GM23338 (cell line): Measurements from ENCODE around the gene PAM. TPM values are rescaled to one million over a fixed set of nuclear protein-coding genes. Genes with fewer than 3 reads are reported as not detected.

Experiments used
- ATAC-seq: fragments of 200-7000 bp; cut with Tn5 transposase; 3 replicates; pipeline ENCODE4 v1.9.1; 2020
- DNase-seq: peaks from one replicate; pipeline ENCODE4 v3.0.0-alpha.2; 2015; ENCODE audit warnings: low spot score
- H2AFZ ChIP-seq: fragments of 200-600 bp; sonication (generic); 2 replicates; pipeline ENCODE4 v1.8.0; 2016; ENCODE audit warnings: antibody characterized with exemption, mild to moderate bottlenecking, moderate library complexity
- H3F3A ChIP-seq: fragments of 200-600 bp; sonication (generic); replicated peaks from 2 replicates; pipeline ENCODE4 v1.8.0; 2017; ENCODE audit warnings: antibody characterized with exemption, mixed run types, low read depth
- H3K27ac ChIP-seq: fragments of 200-600 bp; sonication (generic); 2 replicates; pipeline ENCODE4 v1.6.1; 2016; ENCODE audit warnings: low read depth
- H3K27me3 ChIP-seq: fragments of 200-600 bp; sonication (generic); 2 replicates; pipeline ENCODE4 v1.8.0; 2016; ENCODE audit warnings: mild to moderate bottlenecking, mixed run types, moderate library complexity; ENCODE audit not compliant: insufficient read depth
- H3K36me3 ChIP-seq: fragments of 200-600 bp; sonication (generic); 2 replicates; pipeline ENCODE4 v1.8.0; 2016; ENCODE audit warnings: mild to moderate bottlenecking; ENCODE audit not compliant: insufficient read depth
- H3K4me1 ChIP-seq: fragments of 200-600 bp; sonication (generic); 2 replicates; pipeline ENCODE4 v1.8.0; 2016; ENCODE audit warnings: mild to moderate bottlenecking, moderate library complexity; ENCODE audit not compliant: insufficient read depth
- H3K4me2 ChIP-seq: fragments of 200-600 bp; sonication (generic); 2 replicates; pipeline ENCODE4 v1.7.1; 2017; ENCODE audit warnings: mixed run types
- H3K4me3 ChIP-seq: fragments of 200-600 bp; sonication (generic); 2 replicates; pipeline ENCODE4 v1.6.1; 2016; ENCODE audit warnings: mixed run types
- H3K79me2 ChIP-seq: fragments of 200-600 bp; sonication (generic); replicated peaks from 2 replicates; pipeline ENCODE4 v1.8.0; 2017; ENCODE audit warnings: mild to moderate bottlenecking; ENCODE audit not compliant: insufficient read depth
- H3K9me2 ChIP-seq: fragments of 200-600 bp; sonication (generic); 2 replicates; pipeline ENCODE4 v1.8.0; 2017; ENCODE audit not compliant: insufficient read depth
- H4K20me1 ChIP-seq: fragments of 200-600 bp; sonication (generic); replicated peaks from 2 replicates; pipeline ENCODE4 v1.8.0; 2017; ENCODE audit warnings: mild to moderate bottlenecking; ENCODE audit not compliant: insufficient read depth
- H3K27ac Mint-ChIP-seq: 2 replicates; pipeline ENCODE4 v1.8.0; 2020; ENCODE audit warnings: inconsistent platforms, mild to moderate bottlenecking, moderate library complexity, mixed read lengths
- H3K27me3 Mint-ChIP-seq: 3 replicates; pipeline ENCODE4 v1.8.0; 2022; ENCODE audit warnings: low read depth, mild to moderate bottlenecking, moderate library complexity, mixed read lengths, inconsistent platforms; ENCODE audit not compliant: insufficient read depth, poor library complexity
- H3K36me3 Mint-ChIP-seq: 3 replicates; pipeline ENCODE4 v1.8.0; 2021; ENCODE audit warnings: low read depth, mild to moderate bottlenecking, inconsistent platforms, moderate library complexity, mixed read lengths
- H3K4me1 Mint-ChIP-seq: 3 replicates; pipeline ENCODE4 v1.8.0; 2020; ENCODE audit warnings: mild to moderate bottlenecking, inconsistent platforms, mixed read lengths
- H3K4me3 Mint-ChIP-seq: 3 replicates; pipeline ENCODE4 v1.8.0; 2021; ENCODE audit warnings: moderate library complexity, mild to moderate bottlenecking, inconsistent platforms, mixed read lengths
- H3K9me3 Mint-ChIP-seq: 3 replicates; pipeline ENCODE4 v1.8.0; 2020; ENCODE audit warnings: moderate library complexity, mild to moderate bottlenecking, inconsistent platforms, mixed read lengths
- ETS1 ChIP-seq: IDR thresholded peaks from 2 replicates; pipeline ENCODE4 v1.6.1; 2016; ENCODE audit warnings: antibody characterized with exemption
- EZH2 ChIP-seq: fragments of 200-600 bp; sonication (generic); IDR thresholded peaks from one replicate; pipeline ENCODE4 v1.8.0; 2017; ENCODE audit warnings: antibody characterized with exemption, mild to moderate bottlenecking, low read depth; ENCODE audit not compliant: unreplicated experiment
- EZH2phosphoT487 ChIP-seq: fragments of 200-600 bp; sonication (generic); IDR thresholded peaks from one replicate; pipeline ENCODE4 v1.8.1; 2018; ENCODE audit warnings: antibody characterized with exemption; ENCODE audit not compliant: unreplicated experiment
- NANOG ChIP-seq: IDR thresholded peaks from 2 replicates; pipeline ENCODE4 v1.6.1; 2016; ENCODE audit warnings: antibody characterized with exemption, borderline replicate concordance
- REST ChIP-seq: IDR thresholded peaks from one replicate; pipeline ENCODE4 v1.6.1; 2018; ENCODE audit warnings: antibody characterized with exemption; ENCODE audit not compliant: unreplicated experiment
- STAT1 ChIP-seq: IDR thresholded peaks from one replicate; pipeline ENCODE4 v1.6.1; 2016; ENCODE audit warnings: antibody characterized with exemption; ENCODE audit not compliant: unreplicated experiment
- ZNF114 ChIP-seq: fragments of 250-450 bp; sonication (Bioruptor Pico); IDR thresholded peaks from 2 replicates; pipeline ENCODE4 v1.5.0; 2020; ENCODE audit warnings: mild to moderate bottlenecking, moderate library complexity
- ZNF331 ChIP-seq: fragments of 250-450 bp; sonication (Bioruptor Pico); IDR thresholded peaks from 2 replicates; pipeline ENCODE4 v1.5.0; 2020; ENCODE audit warnings: low read depth, mild to moderate bottlenecking, moderate library complexity
- ZNF462 ChIP-seq: fragments of 250-450 bp; sonication (Bioruptor Pico); IDR thresholded peaks from 2 replicates; pipeline ENCODE4 v1.5.0; 2020; ENCODE audit warnings: mild to moderate bottlenecking, moderate library complexity
- polyA plus RNA-seq: library from polyadenylated mRNA; unstranded; fragments of >200 nt; fragmentation: Nextera tagmentation; extraction: Ambion mirVana; gene quantifications from 2 replicates; pipeline ENCODE4 v1.2.1, GENCODE V29; 2016
- total RNA-seq: library from RNA; depleted of rRNA; stranded (reverse); fragments of >200 nt; shearing (Covaris generic); gene quantifications from 2 replicates; pipeline ENCODE4 v1.2.3, GENCODE V29; 2014
- TF ChIP-seq, protein P1 (sequence below), 2 experiments: fragments of 200-600 bp in 1 of 2; sonication (generic) in 1 of 2; conservative IDR thresholded peaks; 2 replicates each; pipeline versions ENCODE4 v1.5.1 to v1.6.1; 2016 to 2017; ENCODE audit warnings: antibody characterized with exemption in 2 of 2, low read depth in 2 of 2, mild to moderate bottlenecking in 2 of 2, moderate library complexity in 1 of 2

The PAM gene
- total and polyA plus RNA-seq, 2 experiments from 2014 or later = 33.9 to 79.4 TPM

- TF ChIP-seq ZNF462 (no peak), EZH2 (no peak), EZH2phosphoT487 (no peak), NANOG (no peak), STAT1 (no peak)
Observed at GRCh38 chr5:102797322-102797884, 42.3 kb downstream of the PAM start (continued).

DNA sequence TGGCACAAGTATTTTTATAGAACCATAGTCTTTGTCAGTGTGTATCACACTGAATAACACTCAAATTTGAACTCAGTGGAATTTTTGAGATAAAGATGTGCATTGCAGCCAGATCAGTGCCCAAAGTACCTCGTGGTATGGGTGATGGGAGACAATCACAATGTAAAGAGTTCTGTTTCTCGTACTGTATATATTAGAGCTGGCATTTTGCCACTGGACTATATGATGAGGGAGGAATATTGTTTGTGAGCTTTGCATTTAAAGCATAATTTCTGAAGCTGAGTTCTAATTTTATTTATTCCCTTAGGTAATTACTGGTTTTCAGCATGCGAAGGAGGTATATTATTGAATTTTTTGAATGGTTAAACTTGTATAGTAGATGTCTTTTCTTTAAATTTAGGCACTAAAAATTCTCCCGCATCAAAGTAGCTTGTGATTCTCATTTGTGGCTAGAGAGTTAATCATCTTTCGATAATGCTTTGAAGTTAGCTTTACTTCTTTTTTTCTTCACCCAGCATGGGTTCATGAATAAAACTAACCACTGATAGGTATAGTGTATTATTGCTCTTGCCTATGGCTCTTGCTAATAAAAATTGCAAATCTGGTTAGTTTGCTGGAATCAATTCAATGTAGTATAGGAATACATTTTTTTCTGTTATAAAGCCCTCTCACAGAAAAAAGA lies 43.1 kb downstream of the PAM start:
- no peaks in the 10 kb centered on the region for H3K27me3 ChIP-seq
- H3F3A ChIP-seq = no peaks in the 10 kb centered on the region
- DNase-seq = no peak
- Mint-ChIP-seq H3K4me3 (no peak overlapping the region), H3K36me3 (0 out of 3 replicates have a peak, but pooled peaks cover 3% of the 10 kb centered on the region), H3K4me1 (peaks cover 65% of the 10 kb centered on the region), H3K27me3 (peaks cover 5% of the 10 kb centered on the region), H3K9me3 (no peaks in the 10 kb centered on the region), H3K27ac (peak overlapping the region; percentile 68; the same call in 1 of the 2 replicates)
- peaks cover 65% of the 10 kb centered on the region for H3K4me1 ChIP-seq
- H3K27ac ChIP-seq = no peak overlapping the region
- no peak for ATAC-seq
- H3K36me3 ChIP-seq = no peaks in the 10 kb centered on the region
- H3K4me3 ChIP-seq = no peak overlapping the region
- H3K9me2 ChIP-seq = no peaks in the 10 kb centered on the region
- H3K4me2 ChIP-seq = no peak overlapping the region
- no peaks in the 10 kb centered on the region for H4K20me1 ChIP-seq
- peaks cover 6% of the 10 kb centered on the region; the same call in 1 of the 2 replicates for H3K79me2 ChIP-seq
- H2AFZ ChIP-seq = no peak overlapping the region
- TF ChIP-seq EZH2phosphoT487 (no peak), REST (no peak), NANOG (no peak), ZNF331 (CRISPR knock-in tag) (no peak), ETS1 (no peak), ZNF114 (CRISPR knock-in tag) (no peak)
- TF ChIP-seq, protein P1, sequence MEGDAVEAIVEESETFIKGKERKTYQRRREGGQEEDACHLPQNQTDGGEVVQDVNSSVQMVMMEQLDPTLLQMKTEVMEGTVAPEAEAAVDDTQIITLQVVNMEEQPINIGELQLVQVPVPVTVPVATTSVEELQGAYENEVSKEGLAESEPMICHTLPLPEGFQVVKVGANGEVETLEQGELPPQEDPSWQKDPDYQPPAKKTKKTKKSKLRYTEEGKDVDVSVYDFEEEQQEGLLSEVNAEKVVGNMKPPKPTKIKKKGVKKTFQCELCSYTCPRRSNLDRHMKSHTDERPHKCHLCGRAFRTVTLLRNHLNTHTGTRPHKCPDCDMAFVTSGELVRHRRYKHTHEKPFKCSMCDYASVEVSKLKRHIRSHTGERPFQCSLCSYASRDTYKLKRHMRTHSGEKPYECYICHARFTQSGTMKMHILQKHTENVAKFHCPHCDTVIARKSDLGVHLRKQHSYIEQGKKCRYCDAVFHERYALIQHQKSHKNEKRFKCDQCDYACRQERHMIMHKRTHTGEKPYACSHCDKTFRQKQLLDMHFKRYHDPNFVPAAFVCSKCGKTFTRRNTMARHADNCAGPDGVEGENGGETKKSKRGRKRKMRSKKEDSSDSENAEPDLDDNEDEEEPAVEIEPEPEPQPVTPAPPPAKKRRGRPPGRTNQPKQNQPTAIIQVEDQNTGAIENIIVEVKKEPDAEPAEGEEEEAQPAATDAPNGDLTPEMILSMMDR (conservative IDR thresholded peaks at IDR 0.05; ENCODE audit: low read depth in 2 of 2) = no peak
